NCI-H1930 (cell line): Measurements from ENCODE around the gene DOK3.

ENCODE experiments used
- DNase-seq, 2 experiments: peaks; one replicate each; lab custom pipeline; 2025; lab: John Stamatoyannopoulos, UW

DOK3 gene

DNA sequence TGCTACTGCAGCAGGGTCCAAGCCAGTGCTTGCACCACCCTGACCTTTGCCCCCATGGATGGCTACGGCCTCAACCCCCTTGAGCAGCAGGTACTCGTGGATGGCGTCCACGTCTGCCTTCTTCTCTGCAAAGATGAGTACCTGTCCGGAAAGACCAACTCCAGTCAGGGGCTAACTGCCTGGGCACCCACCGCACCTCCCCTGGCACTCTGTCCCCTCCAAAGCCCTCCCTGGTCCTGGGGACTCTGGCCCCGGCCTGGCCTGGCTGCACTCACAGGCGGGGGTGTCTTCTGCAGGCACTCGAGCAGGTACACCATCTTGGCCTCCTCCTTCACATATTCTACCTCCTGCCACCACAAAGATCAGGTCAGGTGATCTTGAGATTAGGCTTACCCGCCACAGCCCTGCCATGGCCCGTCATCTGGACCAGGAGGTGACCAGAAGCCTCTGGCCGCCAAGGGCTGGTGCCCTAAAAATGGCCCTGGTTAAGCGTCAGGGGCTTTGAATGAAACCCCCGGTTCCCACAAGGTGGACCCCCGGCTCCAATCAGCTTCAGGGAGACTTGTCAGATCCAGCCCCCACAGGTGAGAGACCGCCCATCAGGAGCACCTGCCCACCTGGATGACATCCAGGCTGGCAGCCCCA, 3.2 kb upstream of the DOK3 start:
- no peak for DNase-seq

DNA sequence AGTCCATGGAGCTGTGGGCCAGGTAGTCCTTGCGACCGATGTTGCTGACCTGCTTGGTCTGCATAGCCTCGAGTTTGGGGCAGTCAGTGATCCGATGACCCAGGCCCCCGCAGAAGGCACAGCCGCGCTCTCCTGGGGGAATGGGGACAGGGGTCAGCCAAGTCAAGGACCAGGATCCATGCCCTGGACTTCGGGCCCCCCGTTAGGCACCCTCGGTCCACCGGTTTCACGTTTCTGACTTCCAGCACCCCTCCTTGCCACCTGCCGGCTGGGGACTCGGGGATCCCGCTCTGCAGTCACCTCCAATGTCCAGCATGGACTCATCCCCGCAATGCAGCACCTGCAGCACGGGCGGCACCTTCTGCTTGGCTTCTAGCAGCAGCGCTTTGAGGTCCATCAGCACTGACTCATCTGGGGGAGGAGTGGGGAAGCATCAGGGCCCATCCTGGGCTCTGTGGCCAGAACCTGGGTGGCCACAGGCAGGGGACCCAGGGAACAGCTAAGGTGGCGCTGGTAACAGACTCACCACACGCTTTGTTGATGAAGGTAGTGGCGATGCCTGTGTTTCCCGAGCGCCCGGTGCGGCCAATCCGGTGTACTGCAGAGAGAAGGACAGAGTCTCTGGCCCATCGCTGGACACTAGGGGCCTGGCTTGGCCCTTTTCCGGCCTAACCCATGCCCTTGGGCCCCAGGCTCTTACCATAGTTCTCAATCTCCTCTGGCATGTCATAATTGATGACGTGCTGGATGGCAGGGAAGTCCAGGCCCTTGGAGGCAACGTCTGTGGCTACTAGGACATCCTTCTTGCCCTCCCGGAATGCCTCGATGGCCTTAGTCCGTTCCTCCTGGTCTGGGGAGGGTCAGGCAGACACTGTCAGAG, 2.4 kb upstream of the DOK3 start:
- no peak for DNase-seq

DNA sequence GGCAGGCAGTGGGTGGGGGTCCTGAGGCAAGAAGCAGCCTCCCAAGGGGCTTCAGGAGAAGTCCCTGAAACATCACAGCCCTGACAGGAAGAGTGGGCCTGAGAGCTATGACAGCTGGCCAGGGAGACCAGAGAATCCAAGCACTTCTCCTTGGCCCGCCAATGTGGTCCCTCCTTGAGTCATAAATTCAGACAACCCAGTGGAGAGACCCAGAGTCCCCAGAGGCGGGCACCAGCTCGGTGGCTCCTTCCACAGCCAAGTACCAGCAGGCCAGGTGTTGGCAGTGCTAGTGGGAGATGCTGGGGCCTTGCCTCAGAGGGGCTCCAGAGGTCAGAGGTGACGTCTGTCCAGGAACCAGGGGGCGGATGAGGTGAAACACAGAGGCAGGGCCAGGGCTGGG, 1.6 kb upstream of the DOK3 start:
- no peak for DNase-seq

- no peak for DNase-seq
These were observed 984 bp upstream of the DOK3 start for GRCh38 chr5:177510567-177511053.

DNA sequence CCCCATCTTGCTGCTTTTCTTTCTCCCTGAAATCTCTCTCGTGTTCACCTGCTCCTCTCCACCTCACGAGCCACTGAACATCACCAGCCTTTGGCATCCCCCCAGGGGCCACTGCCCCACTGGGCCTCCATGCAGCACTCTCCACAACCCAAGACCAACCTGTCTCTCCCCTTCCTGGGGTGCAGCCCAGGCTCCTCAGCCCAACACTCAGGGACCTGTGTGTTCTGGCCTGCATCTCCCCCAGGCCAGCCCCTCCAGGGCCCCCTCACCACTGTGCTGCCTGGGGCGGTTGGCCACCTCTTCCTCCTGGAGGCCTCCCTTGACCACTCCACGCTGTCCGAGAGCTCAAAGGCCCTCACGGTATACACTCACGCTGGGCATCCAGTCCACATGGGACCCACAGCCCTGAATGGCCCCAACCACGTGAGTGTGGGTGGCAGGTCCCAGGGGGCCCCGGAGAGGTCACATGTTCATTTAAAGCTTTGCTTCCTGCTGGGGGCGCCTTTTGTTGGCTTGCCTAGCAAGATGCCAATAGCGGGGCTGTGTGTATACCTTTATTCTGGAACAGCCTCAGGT, 453 bp upstream of the DOK3 start:
- no peak for DNase-seq

DNA sequence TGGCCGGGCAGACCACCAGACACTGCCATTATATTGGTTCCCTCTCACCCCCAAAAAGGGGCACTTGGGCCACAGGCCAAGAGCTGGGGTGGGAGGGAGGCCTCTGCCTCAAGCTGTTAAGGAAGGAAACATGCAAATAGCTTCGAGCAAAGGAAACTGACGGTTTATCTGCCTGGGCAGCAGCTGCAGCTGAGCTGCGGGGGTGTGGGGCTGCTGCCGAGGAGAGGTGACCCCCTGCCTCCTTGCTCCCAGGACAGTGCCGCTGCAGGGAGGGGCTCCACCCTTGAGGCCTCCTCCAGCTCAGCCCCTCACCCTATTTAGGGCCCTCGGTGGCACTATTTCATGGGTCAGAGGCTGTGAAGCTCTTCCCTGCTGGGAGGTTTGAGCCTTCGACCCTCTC, 789 bp downstream of the DOK3 start:
- no peak for DNase-seq

DNA sequence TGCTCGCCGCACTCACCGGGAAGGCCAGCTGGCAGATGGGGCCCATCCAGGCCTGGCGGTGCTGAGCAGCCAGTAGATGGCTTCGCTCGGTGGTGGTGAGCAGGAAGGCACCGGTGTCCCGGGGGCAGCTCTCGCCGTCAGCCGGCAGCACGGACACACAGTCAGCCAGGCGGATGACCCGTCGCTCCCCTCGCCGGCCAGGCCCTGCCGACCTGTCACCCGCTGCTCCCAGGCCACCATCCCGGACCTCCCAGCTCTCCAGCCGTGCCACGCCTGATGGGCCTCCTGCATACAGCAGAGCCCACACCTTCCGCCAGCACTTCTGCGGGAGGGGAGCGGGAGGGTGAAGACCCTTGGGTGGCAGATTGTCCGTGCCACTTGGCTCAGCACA, 1.4 kb downstream of the DOK3 start:
- DNase-seq, result no peak

GRCh38 chr5:177507596-177508220, 1.9 kb downstream of the DOK3 start:
- DNase-seq, result no peak

GRCh38 chr5:177507165-177507564, 2.5 kb downstream of the DOK3 start:
- no peak for DNase-seq

DNA sequence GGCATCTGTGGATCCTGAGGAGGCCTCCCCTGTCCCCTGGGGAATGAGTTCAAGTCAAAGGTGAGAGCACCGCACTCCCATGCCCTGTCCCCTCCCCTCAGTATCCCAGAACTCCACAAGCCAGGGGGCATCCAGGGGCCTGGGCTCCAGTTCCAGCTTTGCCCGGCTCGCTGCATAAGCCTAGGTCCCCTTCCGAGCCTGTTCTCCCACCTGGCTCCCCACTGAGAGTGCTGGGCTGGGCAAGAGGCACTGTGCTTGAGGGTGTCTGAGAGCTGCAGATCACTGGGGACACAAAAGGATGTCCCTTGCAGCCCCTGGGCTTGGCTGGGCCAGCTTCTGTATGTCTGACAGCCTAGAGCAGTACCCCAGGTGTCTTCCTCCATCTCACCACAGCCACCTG, 4.6 kb downstream of the DOK3 start:
- DNase-seq, result no peak

DNA sequence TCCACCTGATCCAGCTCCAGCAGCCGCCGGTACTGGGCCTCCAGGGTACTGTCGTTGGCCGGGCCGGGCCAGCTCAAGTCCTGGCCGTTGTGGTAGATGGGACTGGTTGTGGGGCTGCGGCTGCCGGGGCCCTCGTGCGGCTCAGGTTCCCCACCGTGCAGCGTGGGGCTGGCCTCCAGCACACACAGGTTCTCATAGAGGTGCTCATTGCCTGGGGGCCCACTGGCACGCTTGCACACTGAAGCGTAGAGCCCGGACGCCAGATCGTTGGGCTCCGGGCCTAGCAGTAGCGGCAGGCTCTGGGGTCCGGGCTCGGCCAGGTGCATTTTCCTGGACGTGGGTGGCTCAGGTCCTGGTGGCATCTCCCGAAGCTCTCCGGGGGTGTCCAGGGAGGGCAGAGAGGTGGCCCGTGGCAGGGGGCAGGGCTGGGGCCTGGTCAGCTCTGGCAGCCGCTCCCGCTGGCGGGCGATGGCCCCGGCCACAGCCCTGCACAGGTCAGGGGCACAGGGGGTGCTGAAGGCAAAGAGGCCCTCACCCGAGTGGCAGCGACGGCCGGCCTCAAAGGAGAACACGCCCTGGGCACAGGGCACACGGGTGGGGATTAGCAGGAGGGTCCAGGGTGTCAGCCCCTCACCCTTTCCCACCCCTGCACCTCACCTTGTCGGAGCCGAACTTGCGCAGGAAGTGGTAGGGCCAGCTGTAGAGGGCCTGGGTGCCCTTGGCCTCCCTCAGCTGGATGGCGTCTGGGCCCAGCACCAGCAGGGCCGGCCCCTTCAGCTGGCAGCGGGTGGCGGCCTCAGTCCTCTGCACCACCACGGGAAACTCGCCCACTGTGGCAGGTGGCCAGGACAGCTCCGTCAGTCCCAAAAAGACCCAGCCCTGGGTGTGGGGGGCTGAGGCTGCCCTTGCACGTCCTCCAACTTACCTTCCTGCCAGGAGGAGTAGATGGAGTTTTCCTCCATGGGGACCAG, 5.3 kb downstream of the DOK3 start:
- no peak for DNase-seq

GRCh38 chr5:177503351-177504085, 6.1 kb downstream of the DOK3 start:
- no peak for DNase-seq

- DNase-seq, result no peak
These were observed 6.7 kb downstream of the DOK3 start for GRCh38 chr5:177502886-177503285.

GRCh38 chr5:177501874-177502678, 7.5 kb downstream of the DOK3 start:
- DNase-seq, result no peak

DNA sequence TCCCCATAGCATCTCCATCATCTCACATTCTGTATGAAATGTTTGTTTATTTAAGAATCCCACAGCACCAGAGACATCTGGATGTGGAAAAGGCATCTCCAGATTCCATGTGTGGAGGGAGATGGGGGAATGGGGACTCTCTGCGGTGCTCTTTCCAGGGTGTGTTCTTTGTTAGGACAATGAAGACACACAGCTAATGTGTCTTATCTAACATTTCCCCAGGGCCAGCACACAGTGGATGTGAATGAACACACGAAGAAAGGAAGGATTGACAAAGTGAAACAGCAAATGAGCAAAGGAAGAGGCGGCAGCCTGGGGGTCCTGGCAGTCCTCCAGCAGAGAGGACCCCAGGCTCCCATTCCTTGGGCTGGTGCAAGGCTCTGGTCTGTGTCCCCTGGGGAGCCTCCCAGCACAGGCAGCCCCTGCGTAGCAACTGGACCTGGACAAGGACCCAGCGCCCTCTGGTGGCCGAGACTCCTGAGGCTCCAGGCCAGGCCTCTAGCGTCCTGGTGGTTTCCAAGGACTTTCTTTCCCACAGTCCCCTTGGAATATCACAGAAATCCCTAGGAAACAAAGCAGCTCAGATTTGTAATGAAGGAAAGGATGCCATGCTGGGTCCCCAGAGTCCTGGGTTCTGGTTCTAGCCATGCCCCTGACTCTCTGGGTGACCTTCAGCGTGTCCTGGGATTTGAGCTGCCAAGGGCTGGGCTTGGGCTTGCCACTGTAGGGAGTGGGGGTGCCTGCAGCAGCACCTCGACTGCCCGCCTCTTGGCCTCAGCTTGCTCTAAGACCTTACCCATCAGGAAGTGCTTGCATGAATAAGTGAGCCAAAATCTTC, 8.7 kb downstream of the DOK3 start:
- DNase-seq, result peak; percentile 54 to 64

DNA sequence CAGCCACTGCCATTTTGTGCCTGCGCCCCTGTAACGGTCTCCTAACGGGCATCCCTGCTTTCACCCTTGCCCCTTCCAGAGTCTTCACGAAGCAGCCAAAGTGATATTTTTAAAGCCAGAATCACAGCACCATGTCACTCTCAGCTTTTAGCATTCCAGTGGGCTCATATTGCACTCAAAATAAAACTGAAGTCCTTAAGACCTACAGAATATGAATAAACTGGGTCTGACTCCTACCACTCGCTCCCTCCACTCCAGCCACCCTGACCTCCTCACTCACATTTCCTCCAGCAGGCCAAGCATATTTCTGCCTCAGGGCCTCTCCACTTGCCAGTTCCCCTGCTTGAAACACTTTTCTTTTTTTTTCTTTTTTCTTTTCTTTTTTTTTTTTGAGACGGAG, 9.8 kb downstream of the DOK3 start:
- DNase-seq, result no peak

DNA sequence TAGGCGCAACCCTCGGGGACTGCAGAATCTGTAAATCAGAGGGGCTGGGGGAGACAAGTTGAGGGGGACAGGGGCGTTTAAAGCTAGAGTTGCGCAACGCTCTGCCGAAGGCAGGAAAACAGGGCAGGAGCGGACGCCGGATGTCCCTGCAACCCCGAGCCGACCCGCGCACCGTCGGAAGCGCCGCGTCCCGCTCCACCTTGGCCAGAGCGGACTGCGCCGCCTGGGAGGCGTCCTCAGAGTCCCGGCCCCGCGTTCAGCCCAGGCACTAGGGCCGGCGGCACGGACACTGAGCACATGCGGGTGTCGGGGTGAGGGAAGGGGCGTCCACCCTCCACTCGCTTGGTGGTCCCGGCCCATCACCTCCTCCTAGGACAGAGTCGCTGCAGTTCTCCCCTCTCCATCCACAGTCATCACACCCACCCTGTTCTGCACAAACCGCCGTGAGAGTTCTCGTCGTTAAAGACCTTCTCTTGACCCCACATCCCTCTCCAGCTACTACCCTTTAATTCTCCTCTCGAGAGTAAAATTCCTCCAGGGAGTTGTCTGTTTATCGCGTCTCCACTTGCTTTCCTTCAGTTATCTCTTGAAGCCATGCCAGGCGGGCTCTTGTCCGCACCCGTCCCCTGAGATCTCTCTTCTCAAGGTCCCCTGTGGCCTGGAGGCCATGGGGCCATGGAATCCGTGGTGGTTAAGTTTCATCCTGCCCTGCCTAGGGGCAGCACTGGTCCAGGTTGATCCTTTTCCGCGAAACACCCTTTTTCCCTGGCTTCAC, 11.4 kb downstream of the DOK3 start:
- DNase-seq, result no peak
